Measurements from ENCODE around the gene BRD7.

BRD7 gene

GRCh38 chr16:50288026-50288425 is 80.8 kb downstream of the BRD7 start:
- no peak for DNase-seq

- DNase-seq = no peak
Measured at GRCh38 chr16:50286681-50287080, 82.1 kb downstream of the BRD7 start.

- no peak for DNase-seq
Measured at GRCh38 chr16:50285406-50286003, 83.3 kb downstream of the BRD7 start.

GRCh38 chr16:50284131-50284911 is 84.5 kb downstream of the BRD7 start:
- DNase-seq = no peak

- no peak for DNase-seq
Measured at GRCh38 chr16:50282955-50283631, 85.7 kb downstream of the BRD7 start.

GRCh38 chr16:50282010-50282538 is 86.7 kb downstream of the BRD7 start:
- no peak for DNase-seq

- DNase-seq = no peak
Measured at GRCh38 chr16:50281391-50282009, 87.3 kb downstream of the BRD7 start.

- no peak for DNase-seq
Measured at GRCh38 chr16:50280932-50281331, 87.9 kb downstream of the BRD7 start.

- DNase-seq = no peak
Measured at GRCh38 chr16:50279504-50279865, 89.3 kb downstream of the BRD7 start.

GRCh38 chr16:50278251-50278650 is 90.5 kb downstream of the BRD7 start:
- DNase-seq = no peak

- DNase-seq = no peak
Measured at GRCh38 chr16:50276801-50277555, 91.8 kb downstream of the BRD7 start.

GRCh38 chr16:50276326-50276640 is 92.5 kb downstream of the BRD7 start:
- DNase-seq = no peak

- DNase-seq = no peak
Measured at GRCh38 chr16:50275428-50276325, 93.1 kb downstream of the BRD7 start.

- DNase-seq = no peak
Measured at GRCh38 chr16:50275098-50275415, 93.7 kb downstream of the BRD7 start.

GRCh38 chr16:50274326-50275097 is 94.3 kb downstream of the BRD7 start:
- DNase-seq = no peak

- no peak for DNase-seq
Measured at GRCh38 chr16:50273888-50274325, 94.9 kb downstream of the BRD7 start.

- DNase-seq = no peak
Measured at GRCh38 chr16:50273382-50273690, 95.5 kb downstream of the BRD7 start.

GRCh38 chr16:50272687-50273381 is 96.0 kb downstream of the BRD7 start:
- no peak for DNase-seq

- no peak for DNase-seq
Measured at GRCh38 chr16:50272111-50272571, 96.6 kb downstream of the BRD7 start.
